HepG2 (cell line): ENCODE data around the gene ABHD17C. TPM values are rescaled to one million over a fixed set of nuclear protein-coding genes. Genes with fewer than 3 reads are reported as not detected.

Experiments used
- ATAC-seq: fragments of 200-7000 bp; cut with Tn5 transposase; 3 replicates; pipeline ENCODE4 v1.9.1; 2020; ENCODE audit warnings: mild to moderate bottlenecking, moderate library complexity
- BruUV-seq: library from RNA; stranded (reverse); fragments of 400-500 nt; replicated peaks from 2 replicates; lab custom pipeline; 2021; lab: Mats Ljungman, UMichigan
- CTCF ChIA-PET: fragments of 300-600 bp; formaldehyde crosslinking; extraction: SDS; loops from one replicate; lab custom pipeline; 2021; ENCODE audit warnings: low total read pairs, inconsistent platforms, low intra/inter-chr PET ratio; lab: Yijun Ruan, JAX
- POLR2A ChIA-PET: fragments of 350-600 bp; sonication (Branson Sonifier 250); formaldehyde crosslinking; loops from one replicate; lab custom pipeline; 2020; ENCODE audit warnings: antibody characterized with exemption, inconsistent platforms; lab: Yijun Ruan, JAX
- DNase-seq: peaks from one replicate; pipeline ENCODE4 v3.0.0-alpha.2; 2015; ENCODE audit warnings: low spot score
- FAIRE-seq: peaks from 3 replicates; lab custom pipeline; 2011; peaks lifted over from hg19 to GRCh38; lab: Jason Lieb, UNC
- H2AFZ ChIP-seq: one replicate; pipeline ENCODE4 v1.6.1; 2011; ENCODE audit warnings: low read length, inconsistent platforms
- H3K27ac ChIP-seq: fragments of 300-600 bp; 3 replicates; pipeline ENCODE4 v1.8.0; 2011; ENCODE audit warnings: mixed run types, mild to moderate bottlenecking, mixed read lengths, low read length, inconsistent platforms; ENCODE audit not compliant: insufficient read depth; ENCODE audit errors: extremely low read length
- H3K27me3 ChIP-seq, 2 experiments: fragments of 200-600 bp in 1 of 2; 2 replicates in 1 of 2; 3 replicates in 1 of 2; pipeline versions ENCODE4 v1.6.0 to v1.8.0; 2011; ENCODE audit warnings: low read length in 2 of 2, mild to moderate bottlenecking in 2 of 2, moderate library complexity in 2 of 2, inconsistent platforms in 1 of 2; ENCODE audit not compliant: insufficient read depth in 2 of 2, control insufficient read depth in 1 of 2
- H3K36me3 ChIP-seq, 2 experiments: fragments of 200-600 bp in 1 of 2; replicated peaks in 1 of 2; 2 replicates in 1 of 2; 3 replicates in 1 of 2; pipeline versions ENCODE4 v1.5.1 to v1.8.0; 2011; ENCODE audit warnings: low read length in 2 of 2, inconsistent platforms in 1 of 2; ENCODE audit not compliant: insufficient read depth in 2 of 2, control insufficient read depth in 1 of 2
- H3K4me1 ChIP-seq: 2 replicates; pipeline ENCODE4 v1.5.1; 2012; ENCODE audit warnings: low read length, inconsistent platforms; ENCODE audit not compliant: insufficient read depth
- H3K4me2 ChIP-seq: 2 replicates; pipeline ENCODE4 v1.6.0; 2011; ENCODE audit warnings: low read depth, low read length, inconsistent platforms
- H3K4me3 ChIP-seq, 3 experiments: fragments of 200-600 bp in 1 of 3; sonication (generic), shearing (Covaris generic) in 1 of 3; replicated peaks in 1 of 3; 2 replicates each; pipeline ENCODE4 v1.5.1; 2011 to 2016; ENCODE audit warnings: low read length in 3 of 3, inconsistent platforms in 2 of 3, low read depth in 2 of 3, mild to moderate bottlenecking in 2 of 3, control low read depth in 1 of 3, mixed read lengths in 1 of 3; ENCODE audit not compliant: insufficient read depth in 1 of 3
- H3K79me2 ChIP-seq: one replicate; pipeline ENCODE4 v1.6.1; 2011; ENCODE audit warnings: low read length, inconsistent platforms; ENCODE audit not compliant: insufficient read depth
- H3K9ac ChIP-seq: 2 replicates; pipeline ENCODE4 v1.6.0; 2011; ENCODE audit warnings: mild to moderate bottlenecking, low read depth, low read length, inconsistent platforms; ENCODE audit not compliant: insufficient read depth
- H3K9me3 ChIP-seq: 2 replicates; pipeline ENCODE4 v1.5.1; 2012; ENCODE audit warnings: mild to moderate bottlenecking, low read length
- H4K20me1 ChIP-seq: 2 replicates; pipeline ENCODE4 v1.6.0; 2011; ENCODE audit warnings: inconsistent platforms, mild to moderate bottlenecking, low read length, moderate library complexity; ENCODE audit not compliant: insufficient read depth
- CEBPB ChIP-seq: IDR thresholded peaks from 2 replicates; pipeline ENCODE4 v1.6.1; 2011; ENCODE audit warnings: low read depth, low read length, improper control_type of control experiment, borderline replicate concordance
- ELF3 ChIP-seq: IDR thresholded peaks from 2 replicates; pipeline ENCODE4 v1.6.1; 2016; ENCODE audit warnings: missing genetic modification reagents, missing compliant biosample characterization
- FOXC1 ChIP-seq: sonication (generic); formaldehyde crosslinking; IDR thresholded peaks from 2 replicates; pipeline ENCODE4 v1.8.0; 2022; ENCODE audit warnings: mild to moderate bottlenecking, missing genetic modification reagents, borderline replicate concordance
- FOXK1 ChIP-seq: sonication (generic); formaldehyde crosslinking; IDR thresholded peaks from 2 replicates; pipeline ENCODE4 v1.4.0; 2020; ENCODE audit warnings: low read depth, missing genetic modification reagents, borderline replicate concordance
- FOXO1 ChIP-seq: sonication (generic); formaldehyde crosslinking; IDR thresholded peaks from 2 replicates; pipeline ENCODE4 v1.4.0; 2020; ENCODE audit warnings: missing genetic modification reagents
- IRF2 ChIP-seq: IDR thresholded peaks from 2 replicates; pipeline ENCODE4 v1.6.1; 2018; ENCODE audit warnings: missing genetic modification reagents, missing compliant biosample characterization
- JARID2 ChIP-seq: sonication (generic); formaldehyde crosslinking; IDR thresholded peaks from 2 replicates; pipeline ENCODE4 v1.8.1; 2023; ENCODE audit warnings: missing genetic modification reagents, inconsistent platforms; ENCODE audit not compliant: insufficient replicate concordance
- NFKBIZ ChIP-seq: IDR thresholded peaks from 2 replicates; pipeline ENCODE4 v1.6.1; 2018; ENCODE audit warnings: missing genetic modification reagents, missing compliant biosample characterization
- NFYB ChIP-seq: sonication (generic); formaldehyde crosslinking; IDR thresholded peaks from 2 replicates; pipeline ENCODE4 v1.4.0; 2020; ENCODE audit warnings: missing genetic modification reagents
- ZBTB7B ChIP-seq: sonication (generic); formaldehyde crosslinking; IDR thresholded peaks from 2 replicates; pipeline ENCODE4 v1.4.0; 2020; ENCODE audit warnings: missing genetic modification reagents
- ZMYM4 ChIP-seq: sonication (generic); formaldehyde crosslinking; IDR thresholded peaks from 2 replicates; pipeline ENCODE4 v1.8.1; 2023; ENCODE audit warnings: mild to moderate bottlenecking, missing genetic modification reagents
- ZNF292 ChIP-seq: sonication (generic); formaldehyde crosslinking; IDR thresholded peaks from 2 replicates; pipeline ENCODE4 v1.8.1; 2022; ENCODE audit warnings: mild to moderate bottlenecking, low read depth, missing genetic modification reagents, borderline replicate concordance
- ZNF460 ChIP-seq: sonication (generic); formaldehyde crosslinking; IDR thresholded peaks from 2 replicates; pipeline ENCODE4 v1.5.1; 2020; ENCODE audit warnings: missing genetic modification reagents, mild to moderate bottlenecking, borderline replicate concordance
- ZNF761 ChIP-seq: sonication (generic); formaldehyde crosslinking; conservative IDR thresholded peaks from 2 replicates; pipeline ENCODE4 v1.4.0; 2020; ENCODE audit warnings: mild to moderate bottlenecking, missing genetic modification reagents
- WGBS: methylation state at CpG from one replicate; pipeline ENCODE4 v1.1.6; 2017; ENCODE audit warnings: low lambda C conversion rate; 5-methylcytosine and 5-hydroxymethylcytosine counted together
- in situ Hi-C: cut with HindIII; loops from 2 replicates; pipeline ENCODE4 v1.10.0; 2017; ENCODE audit warnings: low pct_unique_long_range_greater_than_20kb; ENCODE audit not compliant: extremely low pct_ligation_motif_present
- intact Hi-C: fragments of 100-400 bp; cut with micrococcal nuclease; formaldehyde crosslinking; loops from one replicate; pipeline ENCODE4 v1.10.0; 2022; ENCODE audit not compliant: unreplicated experiment
- polyA plus RNA-seq, 8 experiments: library from polyadenylated mRNA; depleted of rRNA in 3 of 8; stranded (reverse) in 7 of 8; unstranded in 1 of 8; fragments of >200 nt; fragmentation: Illumina TruSeq in 4 of 8; extraction: Trizol in 4 of 8; gene quantifications; 2 replicates each; pipeline versions ENCODE4 v1.2.1 to v1.2.3, GENCODE V29; 2011 to 2016; ENCODE audit warnings: low read depth in 4 of 8, missing spikeins in 1 of 8, mixed read lengths in 1 of 8; ENCODE audit not compliant: insufficient read depth in 1 of 8
- total RNA-seq, 5 experiments: library from RNA; depleted of rRNA; stranded (reverse); fragments of >200 nt; fragmentation: Illumina TruSeq; extraction: Trizol; gene quantifications; 2 replicates each; pipeline ENCODE4 v1.2.3, GENCODE V29; 2016; ENCODE audit warnings: low read depth in 1 of 5
- TF ChIP-seq, protein P1 (sequence below): sonication (generic); formaldehyde crosslinking; IDR thresholded peaks from 2 replicates; pipeline ENCODE4 v1.4.0; 2020; ENCODE audit warnings: mild to moderate bottlenecking, missing genetic modification reagents
- TF ChIP-seq, protein P2 (sequence below): sonication (generic); formaldehyde crosslinking; IDR thresholded peaks from 2 replicates; pipeline ENCODE4 v1.4.0; 2020; ENCODE audit warnings: mild to moderate bottlenecking, missing genetic modification reagents
- TF ChIP-seq, protein P3 (sequence below): IDR thresholded peaks from 2 replicates; pipeline ENCODE4 v1.6.1; 2016; ENCODE audit warnings: mild to moderate bottlenecking, missing biosample characterization, missing genetic modification reagents
- TF ChIP-seq, protein P4 (sequence below): sonication (generic); formaldehyde crosslinking; IDR thresholded peaks from 2 replicates; pipeline ENCODE4 v1.5.0; 2020; ENCODE audit warnings: missing genetic modification reagents

The ABHD17C gene
- total and polyA plus RNA-seq, 2 of the 13 experiments (the other 11 are each of a cell fraction or from before 2014, with no cell fraction given), result 2.9 to 3.9 TPM

GRCh38 chr15:80662757-80663553 is 32.2 kb upstream of the ABHD17C start:
- no peaks in the 10 kb centered on the region for H3K27me3 ChIP-seq

DNA sequence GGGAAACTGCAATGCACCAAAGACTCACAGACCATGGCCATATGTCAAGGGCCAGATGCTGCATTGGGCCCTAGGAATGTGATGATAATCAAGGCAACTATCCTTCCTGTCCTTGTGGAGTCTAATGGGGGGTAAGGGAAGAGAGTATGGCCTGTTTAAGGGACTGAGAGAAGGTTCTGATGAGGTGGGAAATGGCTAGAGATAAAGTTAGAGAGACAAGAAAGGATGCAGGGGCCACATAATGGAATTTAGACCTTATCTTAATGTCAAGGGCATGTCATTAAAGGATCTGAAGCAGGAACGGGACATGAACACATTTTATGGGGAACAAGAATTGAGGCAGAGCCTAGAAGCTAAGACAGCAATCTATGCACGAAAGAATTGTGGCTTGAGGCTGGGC is 30.0 kb upstream of the ABHD17C start:
- no peak overlapping the region for H3K9ac ChIP-seq
- no TSS peak for BruUV-seq
- no peaks in the 10 kb centered on the region for H3K4me1 ChIP-seq
- TF ChIP-seq, protein P1, sequence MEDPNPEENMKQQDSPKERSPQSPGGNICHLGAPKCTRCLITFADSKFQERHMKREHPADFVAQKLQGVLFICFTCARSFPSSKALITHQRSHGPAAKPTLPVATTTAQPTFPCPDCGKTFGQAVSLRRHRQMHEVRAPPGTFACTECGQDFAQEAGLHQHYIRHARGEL (CRISPR knock-in tag), result no peak
- TF ChIP-seq ZNF460 (CRISPR knock-in tag), result no peak
- TF ChIP-seq, protein P2, sequence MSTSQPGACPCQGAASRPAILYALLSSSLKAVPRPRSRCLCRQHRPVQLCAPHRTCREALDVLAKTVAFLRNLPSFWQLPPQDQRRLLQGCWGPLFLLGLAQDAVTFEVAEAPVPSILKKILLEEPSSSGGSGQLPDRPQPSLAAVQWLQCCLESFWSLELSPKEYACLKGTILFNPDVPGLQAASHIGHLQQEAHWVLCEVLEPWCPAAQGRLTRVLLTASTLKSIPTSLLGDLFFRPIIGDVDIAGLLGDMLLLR (CRISPR knock-in tag), result no peak
- no peak for TF ChIP-seq ZNF292 (CRISPR knock-in tag)
- TF ChIP-seq, protein P3, sequence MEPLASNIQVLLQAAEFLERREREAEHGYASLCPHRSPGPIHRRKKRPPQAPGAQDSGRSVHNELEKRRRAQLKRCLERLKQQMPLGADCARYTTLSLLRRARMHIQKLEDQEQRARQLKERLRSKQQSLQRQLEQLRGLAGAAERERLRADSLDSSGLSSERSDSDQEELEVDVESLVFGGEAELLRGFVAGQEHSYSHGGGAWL (CRISPR knock-in tag), result no peak
- TF ChIP-seq FOXO1 (CRISPR knock-in tag), result no peak
- TF ChIP-seq JARID2, result no peak
- TF ChIP-seq ZNF761 (CRISPR knock-in tag), result no peak
- no peak for TF ChIP-seq NFKBIZ
- no peak for TF ChIP-seq NFYB (CRISPR knock-in tag)
- TF ChIP-seq ELF3, result no peak
- TF ChIP-seq FOXK1 (CRISPR knock-in tag), result no peak
- no peak for TF ChIP-seq ZMYM4 (CRISPR knock-in tag)
- H4K20me1 ChIP-seq, result no peaks in the 10 kb centered on the region
- H3K4me3 ChIP-seq, result no peak overlapping the region
- ATAC-seq (no peak), DNase-seq (no peak), FAIRE-seq (no peak)
- H3K27me3 ChIP-seq, result no peaks in the 10 kb centered on the region; a peak in 1 of 5 replicates
- no peak overlapping the region for H3K27ac ChIP-seq
- no peaks in the 10 kb centered on the region for H3K9me3 ChIP-seq
- ChIA-PET POLR2A (no interaction called here), CTCF (no interaction called here)
- in situ Hi-C loops, result no loop called here
- H3K36me3 ChIP-seq, result no peaks in the 10 kb centered on the region
- H3K4me2 ChIP-seq, result no peak overlapping the region
- no peaks in the 10 kb centered on the region for H3K79me2 ChIP-seq
- WGBS, result 19% methylated on average over 2 of the region's 2 CpGs
- intact Hi-C loops, result no loop called here
- no peak overlapping the region for H2AFZ ChIP-seq

More at GRCh38 chr15:80662757-80663553, 32.2 kb upstream of the ABHD17C start:
- Histone ChIP-seq H3K36me3 (no peaks in the 10 kb centered on the region), H2AFZ (no peak overlapping the region), H3K9ac (no peak overlapping the region), H3K9me3 (no peaks in the 10 kb centered on the region), H3K4me3 (no peak overlapping the region), H3K27ac (no peak overlapping the region), H3K79me2 (no peaks in the 10 kb centered on the region), H4K20me1 (no peaks in the 10 kb centered on the region), H3K4me1 (no peaks in the 10 kb centered on the region), H3K4me2 (no peak overlapping the region)
- TF ChIP-seq ZBTB7B (no peak), CEBPB (0 out of 2 replicates have a peak, but pooled peaks have one; percentile 39), FOXC1 (no peak), IRF2 (CRISPR knock-in tag) (no peak)
- TF ChIP-seq, protein P4, sequence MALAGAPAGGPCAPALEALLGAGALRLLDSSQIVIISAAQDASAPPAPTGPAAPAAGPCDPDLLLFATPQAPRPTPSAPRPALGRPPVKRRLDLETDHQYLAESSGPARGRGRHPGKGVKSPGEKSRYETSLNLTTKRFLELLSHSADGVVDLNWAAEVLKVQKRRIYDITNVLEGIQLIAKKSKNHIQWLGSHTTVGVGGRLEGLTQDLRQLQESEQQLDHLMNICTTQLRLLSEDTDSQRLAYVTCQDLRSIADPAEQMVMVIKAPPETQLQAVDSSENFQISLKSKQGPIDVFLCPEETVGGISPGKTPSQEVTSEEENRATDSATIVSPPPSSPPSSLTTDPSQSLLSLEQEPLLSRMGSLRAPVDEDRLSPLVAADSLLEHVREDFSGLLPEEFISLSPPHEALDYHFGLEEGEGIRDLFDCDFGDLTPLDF (CRISPR knock-in tag), result no peak
- intact Hi-C loops (no loop called here), in situ Hi-C loops (loop anchor here (5.0 kb wide), 1 partner anchor 114 kb away; the partner anchor contains the start of gene CEMIP)
- CTCF ChIA-PET, result no interaction called here
- WGBS, result 16% methylated on average over 5 of the region's 7 CpGs
- no peak for ATAC-seq
- no TSS peak for BruUV-seq
- DNase-seq, result no peak
- no peak for FAIRE-seq
- POLR2A ChIA-PET, result no interaction called here
